Vagina (tissue), 2 donors: ENCODE measurements around the gene CHST12. TPM values are rescaled to one million over a fixed set of nuclear protein-coding genes. Genes with fewer than 3 reads are reported as not detected.

Experiments used
- DNase-seq, 2 donors: peaks; one replicate each; pipeline ENCODE4 v3.0.0-alpha.2; 2017; ENCODE audit errors: extremely low spot score in 2 of 2
- H3K27ac ChIP-seq: fragments of 200-600 bp; sonication (generic); one replicate; pipeline ENCODE4 v1.5.1; 2019
- H3K27me3 ChIP-seq: fragments of 200-600 bp; sonication (generic); one replicate; pipeline ENCODE4 v1.5.1; 2019
- H3K36me3 ChIP-seq, 2 donors: fragments of 200-600 bp; sonication (generic); one replicate each; pipeline ENCODE4 v1.5.1; 2017 to 2019
- H3K4me1 ChIP-seq: fragments of 200-600 bp; sonication (generic); one replicate; pipeline ENCODE4 v1.5.1; 2019
- H3K4me3 ChIP-seq, 2 donors: fragments of 200-600 bp; sonication (generic); 1 replicate in 1 of 2; 2 replicates in 1 of 2; pipeline ENCODE4 v1.5.1; 2016 to 2019
- H3K9me3 ChIP-seq: fragments of 200-600 bp; sonication (generic); one replicate; pipeline ENCODE4 v1.5.1; 2019
- CTCF ChIP-seq, 3 experiments: fragments of 450-650 bp in 2 of 3; fragments of 200-600 bp in 1 of 3; sonication (generic) in 1 of 3; IDR thresholded peaks; one replicate each; pipeline ENCODE4 v1.5.1; 2017 to 2019; ENCODE audit warnings: antibody characterized with exemption in 3 of 3, mild to moderate bottlenecking in 2 of 3, moderate library complexity in 2 of 3
- POLR2A ChIP-seq, 2 donors: fragments of 450-650 bp; IDR thresholded peaks; one replicate each; pipeline ENCODE4 v1.6.1; 2017; ENCODE audit warnings: antibody characterized with exemption in 2 of 2, mild to moderate bottlenecking in 2 of 2, moderate library complexity in 2 of 2
- POLR2AphosphoS5 ChIP-seq, 2 donors: sonication (generic); formaldehyde crosslinking; IDR thresholded peaks; one replicate each; pipeline ENCODE4 v1.9.0; 2017; ENCODE audit warnings: antibody characterized with exemption in 2 of 2, mild to moderate bottlenecking in 2 of 2, low read depth in 1 of 2; ENCODE audit not compliant: insufficient read depth in 1 of 2
- intact Hi-C: fragments of 100-400 bp; cut with DNase I; formaldehyde crosslinking; loops from one replicate; pipeline ENCODE4 v1.15.1; 2023
- total RNA-seq: library from RNA; depleted of rRNA; stranded (reverse); fragments of >200 nt; gene quantifications from one replicate; pipeline ENCODE4 v1.2.3, GENCODE V29; 2016

CHST12 gene
- total RNA-seq, 1 donor from 2014 or later = 26.3 TPM

- Histone ChIP-seq H3K9me3 (no peaks in the 10 kb centered on the region), H3K27ac (no peak overlapping the region), H3K4me3 (no peak overlapping the region), H3K27me3 (no peaks in the 10 kb centered on the region), H3K4me1 (peaks cover 27% of the 10 kb centered on the region), H3K36me3 (peaks cover 0 to 17% of the 10 kb centered on the region in 2 donors)
- TF ChIP-seq POLR2AphosphoS5 (IDR thresholded peaks at IDR 0.05; ENCODE audit: insufficient read depth in 1 of 2, low read depth in 1 of 2) = no peak
- TF ChIP-seq CTCF (IDR thresholded peaks at IDR 0.05) = no peak
- no peak for TF ChIP-seq POLR2A (IDR thresholded peaks at IDR 0.05)
- no peak for DNase-seq
- intact Hi-C loops = no loop called here
These were observed 35.4 kb downstream of the CHST12 start for GRCh38 chr7:2438775-2439174.

GRCh38 chr7:2440608-2441245, 37.3 kb downstream of the CHST12 start:
- TF ChIP-seq POLR2AphosphoS5 (IDR thresholded peaks at IDR 0.05; ENCODE audit: insufficient read depth in 1 of 2, low read depth in 1 of 2) (peak in 1 of 2 donors; percentile 70), CTCF (IDR thresholded peaks at IDR 0.05) (no peak)
- no peak for DNase-seq
- intact Hi-C loops = no loop called here
- Histone ChIP-seq H3K36me3 (peaks cover 0 to 1% of the 10 kb centered on the region in 2 donors), H3K27ac (no peak overlapping the region), H3K4me1 (peaks cover 36% of the 10 kb centered on the region), H3K27me3 (no peaks in the 10 kb centered on the region), H3K9me3 (no peaks in the 10 kb centered on the region), H3K4me3 (no peak overlapping the region)

GRCh38 chr7:2441430-2442058, 38.1 kb downstream of the CHST12 start:
- DNase-seq = no peak
- Histone ChIP-seq H3K4me3 (no peak overlapping the region), H3K9me3 (no peaks in the 10 kb centered on the region), H3K36me3 (no peaks in the 10 kb centered on the region), H3K4me1 (peaks cover 36% of the 10 kb centered on the region), H3K27me3 (no peaks in the 10 kb centered on the region), H3K27ac (no peak overlapping the region)
- intact Hi-C loops = no loop called here
- TF ChIP-seq POLR2A (IDR thresholded peaks at IDR 0.05) (no peak), CTCF (IDR thresholded peaks at IDR 0.05) (no peak), POLR2AphosphoS5 (IDR thresholded peaks at IDR 0.05; ENCODE audit: insufficient read depth in 1 of 2, low read depth in 1 of 2) (no peak)

GRCh38 chr7:2443491-2443890, 40.1 kb downstream of the CHST12 start:
- intact Hi-C loops = no loop called here
- Histone ChIP-seq H3K36me3 (no peaks in the 10 kb centered on the region), H3K4me3 (no peak overlapping the region), H3K27me3 (no peaks in the 10 kb centered on the region), H3K4me1 (peaks cover 24% of the 10 kb centered on the region), H3K27ac (no peak overlapping the region), H3K9me3 (no peaks in the 10 kb centered on the region)
- no peak for TF ChIP-seq CTCF (IDR thresholded peaks at IDR 0.05)
- TF ChIP-seq POLR2AphosphoS5 (IDR thresholded peaks at IDR 0.05; ENCODE audit: insufficient read depth in 1 of 2, low read depth in 1 of 2) = no peak
- TF ChIP-seq POLR2A (IDR thresholded peaks at IDR 0.05) = no peak
- DNase-seq = no peak

- H3K4me1 ChIP-seq = peaks cover 22% of the 10 kb centered on the region
- H3K4me3 ChIP-seq = no peak overlapping the region
- H3K27me3 ChIP-seq = no peaks in the 10 kb centered on the region
- intact Hi-C loops = no loop called here
- no peaks in the 10 kb centered on the region for H3K9me3 ChIP-seq
- no peaks in the 10 kb centered on the region for H3K36me3 ChIP-seq
- no peak for DNase-seq
- TF ChIP-seq CTCF (IDR thresholded peaks at IDR 0.05) (no peak), POLR2AphosphoS5 (IDR thresholded peaks at IDR 0.05; ENCODE audit: insufficient read depth in 1 of 2, low read depth in 1 of 2) (no peak), POLR2A (IDR thresholded peaks at IDR 0.05) (no peak)
- H3K27ac ChIP-seq = peak overlapping the region; percentile 76
These were observed 41.1 kb downstream of the CHST12 start for GRCh38 chr7:2444476-2444875.
